K562 (cell line): Measurements from ENCODE around the gene EIF3M. TPM values are rescaled to one million over a fixed set of nuclear protein-coding genes. Genes with fewer than 3 reads are reported as not detected.

Experiments
- ATAC-seq: fragments of 200-7000 bp; cut with Tn5 transposase; 3 replicates; pipeline ENCODE4 v1.9.1; 2020; ENCODE audit warnings: moderate library complexity
- BruUV-seq: library from RNA; stranded (reverse); fragments of 400-500 nt; replicated peaks from 2 replicates; lab custom pipeline; 2021; lab: Mats Ljungman, UMichigan
- CTCF ChIA-PET: fragments of 300-600 bp; formaldehyde crosslinking; extraction: SDS; loops from one replicate; lab custom pipeline; 2021; ENCODE audit warnings: low intra/inter-chr PET ratio; lab: Yijun Ruan, JAX
- POLR2A ChIA-PET: fragments of 300-600, 350-650 bp; sonication (Branson Sonifier 250); formaldehyde crosslinking; extraction: SDS; loops from one replicate; lab custom pipeline; 2021; ENCODE audit warnings: antibody characterized with exemption, inconsistent platforms; lab: Yijun Ruan, JAX
- DNase-seq, 4 experiments: peaks; one replicate each; pipeline versions ENCODE4 v3.0.0 to v3.0.0-alpha.2; 2011 to 2018; ENCODE audit warnings: low spot score in 3 of 4, mixed read lengths in 3 of 4; ENCODE audit errors: extremely low read depth in 1 of 4
- FAIRE-seq: peaks from 2 replicates; lab custom pipeline; 2011; peaks lifted over from hg19 to GRCh38; lab: Jason Lieb, UNC
- H2AFZ ChIP-seq: 2 replicates; pipeline ENCODE4 v1.6.0; 2011; ENCODE audit warnings: low read depth, low read length, control low read depth, inconsistent platforms
- H3K27ac ChIP-seq: fragments of 200-600 bp; 3 replicates; pipeline ENCODE4 v1.8.0; 2011; ENCODE audit warnings: low read depth, mild to moderate bottlenecking, control low read depth, inconsistent platforms, low read length, moderate library complexity, mixed read lengths; ENCODE audit errors: extremely low read depth
- H3K27me3 ChIP-seq, 2 experiments: fragments of 300-600 bp in 1 of 2; 2 replicates in 1 of 2; 3 replicates in 1 of 2; pipeline versions ENCODE4 v1.6.0 to v1.8.0; 2011; ENCODE audit warnings: inconsistent platforms in 2 of 2, low read length in 2 of 2, mild to moderate bottlenecking in 1 of 2, mixed read lengths in 1 of 2, moderate library complexity in 1 of 2; ENCODE audit not compliant: control insufficient read depth in 2 of 2, insufficient read depth in 2 of 2
- H3K36me3 ChIP-seq: fragments of 300-600 bp; 3 replicates; pipeline ENCODE4 v1.8.0; 2011; ENCODE audit warnings: mild to moderate bottlenecking, low read length, inconsistent platforms; ENCODE audit not compliant: control insufficient read depth, insufficient read depth
- H3K4me1 ChIP-seq, 2 experiments: fragments of 200-600 bp in 1 of 2; replicated peaks in 1 of 2; 2 replicates in 1 of 2; 3 replicates in 1 of 2; pipeline versions ENCODE4 v1.5.1 to v1.8.0; 2011; ENCODE audit warnings: inconsistent platforms in 2 of 2, low read length in 2 of 2, mild to moderate bottlenecking in 1 of 2, mixed read lengths in 1 of 2, moderate library complexity in 1 of 2; ENCODE audit not compliant: control insufficient read depth in 2 of 2, insufficient read depth in 2 of 2
- H3K4me2 ChIP-seq: 2 replicates; pipeline ENCODE4 v1.6.1; 2011; ENCODE audit warnings: low read length, control low read depth, inconsistent platforms, mixed read lengths; ENCODE audit not compliant: insufficient read depth
- H3K4me3 ChIP-seq: fragments of 200-600 bp; sonication (generic), shearing (Covaris generic); 2 replicates; pipeline ENCODE4 v1.5.1; 2016; ENCODE audit warnings: control low read depth, inconsistent platforms
- H3K79me2 ChIP-seq: fragments of 200-600 bp; 3 replicates; pipeline ENCODE4 v1.8.0; 2011; ENCODE audit warnings: low read length, inconsistent platforms; ENCODE audit not compliant: control insufficient read depth, insufficient read depth
- H3K9ac ChIP-seq, 2 experiments: 2 replicates each; pipeline versions ENCODE4 v1.6.0 to v1.6.1; 2011; ENCODE audit warnings: low read depth in 2 of 2, low read length in 2 of 2, control low read depth in 1 of 2, inconsistent platforms in 1 of 2, mild to moderate bottlenecking in 1 of 2, mixed read lengths in 1 of 2; ENCODE audit not compliant: insufficient read depth in 1 of 2
- H3K9me1 ChIP-seq: one replicate; pipeline ENCODE4 v1.6.0; 2011; ENCODE audit warnings: inconsistent platforms, mild to moderate bottlenecking, low read length, moderate library complexity; ENCODE audit not compliant: control insufficient read depth, insufficient read depth
- H3K9me3 ChIP-seq: replicated peaks from 2 replicates; pipeline ENCODE4 v1.5.1; 2011; ENCODE audit warnings: low read depth, low read length, inconsistent platforms; ENCODE audit not compliant: control insufficient read depth, insufficient read depth
- H4K20me1 ChIP-seq: replicated peaks from 2 replicates; pipeline ENCODE4 v1.6.1; 2011; ENCODE audit warnings: low read length, inconsistent platforms, mixed read lengths; ENCODE audit not compliant: control insufficient read depth, insufficient read depth
- ASH1L ChIP-seq: fragments of 450-650 bp; IDR thresholded peaks from 2 replicates; pipeline ENCODE4 v1.6.1; 2018; ENCODE audit warnings: borderline replicate concordance, mild to moderate bottlenecking, low read depth; ENCODE audit not compliant: partially characterized antibody
- CHD1 ChIP-seq: fragments of 200-600 bp; sonication (generic); IDR thresholded peaks from one replicate; pipeline ENCODE4 v1.6.1; 2012; ENCODE audit warnings: mild to moderate bottlenecking, moderate library complexity, low read length, inconsistent platforms
- FUS ChIP-seq: fragments of 200-400 bp; formaldehyde crosslinking; optimal IDR thresholded peaks from 2 replicates; pipeline ENCODE3; 2017; ENCODE audit warnings: low read depth, low read length
- HDGF ChIP-seq: fragments of 450-650 bp; IDR thresholded peaks from 2 replicates; pipeline ENCODE4 v1.6.1; 2016
- LEF1 ChIP-seq: fragments of 450-650 bp; IDR thresholded peaks from 2 replicates; pipeline ENCODE4 v1.6.1; 2016; ENCODE audit warnings: mild to moderate bottlenecking
- MAFF ChIP-seq: IDR thresholded peaks from 2 replicates; pipeline ENCODE4 v1.6.1; 2012; ENCODE audit warnings: low read length, improper control_type of control experiment
- SIN3A ChIP-seq, 2 experiments: fragments of 150-350 bp in 1 of 2; IDR thresholded peaks; 2 replicates each; pipeline ENCODE4 v1.6.1; 2011 to 2016; ENCODE audit warnings: borderline replicate concordance in 2 of 2, low read depth in 2 of 2, low read length in 2 of 2, mild to moderate bottlenecking in 2 of 2, moderate library complexity in 2 of 2; ENCODE audit not compliant: control insufficient read depth in 1 of 2
- SIX5 ChIP-seq, 2 experiments: IDR thresholded peaks; 2 replicates each; pipeline ENCODE4 v1.6.1; 2011; ENCODE audit warnings: low read length in 2 of 2, borderline replicate concordance in 1 of 2, low read depth in 1 of 2, mild to moderate bottlenecking in 1 of 2, moderate library complexity in 1 of 2; ENCODE audit not compliant: insufficient read depth in 1 of 2
- ZNF175 ChIP-seq: fragments of 200-800 bp; sonication (Bioruptor generic); IDR thresholded peaks from 2 replicates; pipeline ENCODE4 v1.6.1; 2016; ENCODE audit warnings: low read depth, mild to moderate bottlenecking, missing genetic modification characterization, missing compliant biosample characterization
- ZNF316 ChIP-seq: fragments of 450-650 bp; IDR thresholded peaks from 2 replicates; pipeline ENCODE4 v1.6.1; 2016
- in situ Hi-C: fragments of 300-500 bp; cut with MboI; formaldehyde crosslinking; loops from 4 replicates; pipeline ENCODE4 v1.15.0; 2018; ENCODE audit warnings: inconsistent platforms, mixed read lengths
- intact Hi-C: fragments of 100-400 bp; cut with micrococcal nuclease; formaldehyde crosslinking; loops from 2 replicates; pipeline ENCODE4 v1.14.2; 2022
- polyA plus RNA-seq, 8 experiments: library from polyadenylated mRNA; depleted of rRNA in 4 of 8; stranded (reverse) in 5 of 8; unstranded in 3 of 8; fragments of >200 nt; fragmentation: Nextera tagmentation in 2 of 8; fragmentation: Illumina TruSeq in 1 of 8; extraction: Ambion mirVana in 2 of 8; extraction: Trizol in 1 of 8; gene quantifications; 2 replicates each; pipeline versions ENCODE4 v1.2.1 to v1.2.3, GENCODE V29; 2011 to 2014; ENCODE audit warnings: inconsistent platforms in 1 of 8, missing spikeins in 1 of 8
- total RNA-seq, 7 experiments: library from RNA; depleted of rRNA in 6 of 7; stranded (reverse); fragments of >200 nt in 6 of 7; fragmentation: Illumina TruSeq in 2 of 7; extraction: Trizol in 2 of 7; gene quantifications; 2 replicates each; pipeline versions ENCODE4 v1.2.1 to v1.2.3, GENCODE V29; 2011 to 2021; ENCODE audit warnings: low replicate concordance in 1 of 7
- TF ChIP-seq, protein P1 (sequence below), 2 experiments: fragments of 450-650 bp in 1 of 2; IDR thresholded peaks; 2 replicates each; pipeline ENCODE4 v1.6.1; 2011 to 2017; ENCODE audit warnings: low read depth in 2 of 2, antibody characterized with exemption in 1 of 2, borderline replicate concordance in 1 of 2, low read length in 1 of 2, mild to moderate bottlenecking in 1 of 2, mixed read lengths in 1 of 2; ENCODE audit not compliant: control insufficient read depth in 1 of 2
- TF ChIP-seq, protein P2 (sequence below): sonication (generic); formaldehyde crosslinking; IDR thresholded peaks from 2 replicates; pipeline ENCODE4 v1.8.0; 2022; ENCODE audit warnings: missing genetic modification reagents, mild to moderate bottlenecking, borderline replicate concordance
- TF ChIP-seq, protein P3 (sequence below): fragments of 250-450 bp; sonication (Bioruptor Pico); IDR thresholded peaks from 2 replicates; pipeline ENCODE4 v1.4.0; 2020; ENCODE audit warnings: borderline replicate concordance
- TF ChIP-seq, protein P4 (sequence below): sonication (generic); formaldehyde crosslinking; IDR thresholded peaks from 2 replicates; pipeline ENCODE4 v1.8.0; 2022; ENCODE audit warnings: missing genetic modification reagents, mild to moderate bottlenecking, borderline replicate concordance

EIF3M gene
- total and polyA plus RNA-seq, 9 of the 15 experiments (the other 6 are each of a cell fraction or from before 2014, with no cell fraction given) = 602 to 2,015 (median 1,058) TPM

DNA sequence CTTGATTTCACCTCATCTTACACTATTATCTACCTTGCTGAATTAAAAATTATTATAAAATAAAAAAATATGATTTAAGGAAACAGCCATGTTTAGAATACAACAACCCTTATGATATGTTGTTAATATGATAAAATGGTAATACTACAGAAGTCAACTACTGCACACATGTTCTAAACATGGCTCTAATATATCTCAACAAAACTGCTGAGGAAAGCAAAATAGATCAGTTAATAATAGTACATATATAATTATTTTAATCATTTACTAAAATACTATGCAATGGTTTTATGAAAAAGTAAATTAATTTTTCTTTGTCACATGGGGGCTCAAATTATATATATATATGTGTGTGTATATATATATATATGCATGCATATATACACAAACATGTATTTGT lies 57.7 kb downstream of the EIF3M start:
- ATAC-seq (no peak), DNase-seq (no peak), FAIRE-seq (no peak)
- H3K4me3 ChIP-seq = no peak overlapping the region
- H3K9me3 ChIP-seq = no peaks in the 10 kb centered on the region
- H3K9ac ChIP-seq = no peak overlapping the region
- no peak overlapping the region for H3K4me2 ChIP-seq
- H3K4me1 ChIP-seq = no peaks in the 10 kb centered on the region
- no peaks in the 10 kb centered on the region for H4K20me1 ChIP-seq
- no peaks in the 10 kb centered on the region for H3K36me3 ChIP-seq
- ChIA-PET POLR2A (no interaction called here), CTCF (no interaction called here)
- H3K9me1 ChIP-seq = no peaks in the 10 kb centered on the region
- no TSS peak for BruUV-seq
- in situ Hi-C loops (no loop called here), intact Hi-C loops (no loop called here)
- no peak overlapping the region for H3K27ac ChIP-seq
- no peaks in the 10 kb centered on the region for H3K27me3 ChIP-seq
- no peak overlapping the region for H2AFZ ChIP-seq
- no peaks in the 10 kb centered on the region for H3K79me2 ChIP-seq
- TF ChIP-seq, protein P1, sequence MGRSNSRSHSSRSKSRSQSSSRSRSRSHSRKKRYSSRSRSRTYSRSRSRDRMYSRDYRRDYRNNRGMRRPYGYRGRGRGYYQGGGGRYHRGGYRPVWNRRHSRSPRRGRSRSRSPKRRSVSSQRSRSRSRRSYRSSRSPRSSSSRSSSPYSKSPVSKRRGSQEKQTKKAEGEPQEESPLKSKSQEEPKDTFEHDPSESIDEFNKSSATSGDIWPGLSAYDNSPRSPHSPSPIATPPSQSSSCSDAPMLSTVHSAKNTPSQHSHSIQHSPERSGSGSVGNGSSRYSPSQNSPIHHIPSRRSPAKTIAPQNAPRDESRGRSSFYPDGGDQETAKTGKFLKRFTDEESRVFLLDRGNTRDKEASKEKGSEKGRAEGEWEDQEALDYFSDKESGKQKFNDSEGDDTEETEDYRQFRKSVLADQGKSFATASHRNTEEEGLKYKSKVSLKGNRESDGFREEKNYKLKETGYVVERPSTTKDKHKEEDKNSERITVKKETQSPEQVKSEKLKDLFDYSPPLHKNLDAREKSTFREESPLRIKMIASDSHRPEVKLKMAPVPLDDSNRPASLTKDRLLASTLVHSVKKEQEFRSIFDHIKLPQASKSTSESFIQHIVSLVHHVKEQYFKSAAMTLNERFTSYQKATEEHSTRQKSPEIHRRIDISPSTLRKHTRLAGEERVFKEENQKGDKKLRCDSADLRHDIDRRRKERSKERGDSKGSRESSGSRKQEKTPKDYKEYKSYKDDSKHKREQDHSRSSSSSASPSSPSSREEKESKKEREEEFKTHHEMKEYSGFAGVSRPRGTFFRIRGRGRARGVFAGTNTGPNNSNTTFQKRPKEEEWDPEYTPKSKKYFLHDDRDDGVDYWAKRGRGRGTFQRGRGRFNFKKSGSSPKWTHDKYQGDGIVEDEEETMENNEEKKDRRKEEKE (IDR thresholded peaks at IDR 0.05; ENCODE audit: borderline replicate concordance in 1 of 2, control insufficient read depth in 1 of 2, low read depth in 2 of 2, low read length in 1 of 2) = no peak
- TF ChIP-seq, protein P2, sequence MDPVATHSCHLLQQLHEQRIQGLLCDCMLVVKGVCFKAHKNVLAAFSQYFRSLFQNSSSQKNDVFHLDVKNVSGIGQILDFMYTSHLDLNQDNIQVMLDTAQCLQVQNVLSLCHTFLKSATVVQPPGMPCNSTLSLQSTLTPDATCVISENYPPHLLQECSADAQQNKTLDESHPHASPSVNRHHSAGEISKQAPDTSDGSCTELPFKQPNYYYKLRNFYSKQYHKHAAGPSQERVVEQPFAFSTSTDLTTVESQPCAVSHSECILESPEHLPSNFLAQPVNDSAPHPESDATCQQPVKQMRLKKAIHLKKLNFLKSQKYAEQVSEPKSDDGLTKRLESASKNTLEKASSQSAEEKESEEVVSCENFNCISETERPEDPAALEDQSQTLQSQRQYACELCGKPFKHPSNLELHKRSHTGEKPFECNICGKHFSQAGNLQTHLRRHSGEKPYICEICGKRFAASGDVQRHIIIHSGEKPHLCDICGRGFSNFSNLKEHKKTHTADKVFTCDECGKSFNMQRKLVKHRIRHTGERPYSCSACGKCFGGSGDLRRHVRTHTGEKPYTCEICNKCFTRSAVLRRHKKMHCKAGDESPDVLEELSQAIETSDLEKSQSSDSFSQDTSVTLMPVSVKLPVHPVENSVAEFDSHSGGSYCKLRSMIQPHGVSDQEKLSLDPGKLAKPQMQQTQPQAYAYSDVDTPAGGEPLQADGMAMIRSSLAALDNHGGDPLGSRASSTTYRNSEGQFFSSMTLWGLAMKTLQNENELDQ = no peak
- TF ChIP-seq MAFF (peak; percentile 27; the same call in 1 of the 2 replicates), ZNF316 (peak; percentile 72), ASH1L (no peak), SIN3A (IDR thresholded peaks at IDR 0.05; ENCODE audit: borderline replicate concordance in 2 of 2, control insufficient read depth in 1 of 2, low read depth in 2 of 2, low read length in 2 of 2) (no peak), FUS (no peak), CHD1 (no peak), ZNF175 (CRISPR knock-in tag) (no peak), LEF1 (no peak), HDGF (no peak), SIX5 (IDR thresholded peaks at IDR 0.05; ENCODE audit: borderline replicate concordance in 1 of 2, insufficient read depth in 1 of 2, low read depth in 1 of 2, low read length in 2 of 2) (no peak)
- TF ChIP-seq, protein P3, sequence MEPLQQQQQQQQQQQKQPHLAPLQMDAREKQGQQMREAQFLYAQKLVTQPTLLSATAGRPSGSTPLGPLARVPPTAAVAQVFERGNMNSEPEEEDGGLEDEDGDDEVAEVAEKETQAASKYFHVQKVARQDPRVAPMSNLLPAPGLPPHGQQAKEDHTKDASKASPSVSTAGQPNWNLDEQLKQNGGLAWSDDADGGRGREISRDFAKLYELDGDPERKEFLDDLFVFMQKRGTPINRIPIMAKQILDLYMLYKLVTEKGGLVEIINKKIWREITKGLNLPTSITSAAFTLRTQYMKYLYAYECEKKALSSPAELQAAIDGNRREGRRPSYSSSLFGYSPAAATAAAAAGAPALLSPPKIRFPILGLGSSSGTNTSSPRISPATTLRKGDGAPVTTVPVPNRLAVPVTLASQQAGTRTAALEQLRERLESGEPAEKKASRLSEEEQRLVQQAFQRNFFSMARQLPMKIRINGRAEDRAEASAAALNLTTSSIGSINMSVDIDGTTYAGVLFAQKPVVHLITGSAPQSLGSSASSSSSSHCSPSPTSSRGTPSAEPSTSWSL = no peak
- TF ChIP-seq, protein P4, sequence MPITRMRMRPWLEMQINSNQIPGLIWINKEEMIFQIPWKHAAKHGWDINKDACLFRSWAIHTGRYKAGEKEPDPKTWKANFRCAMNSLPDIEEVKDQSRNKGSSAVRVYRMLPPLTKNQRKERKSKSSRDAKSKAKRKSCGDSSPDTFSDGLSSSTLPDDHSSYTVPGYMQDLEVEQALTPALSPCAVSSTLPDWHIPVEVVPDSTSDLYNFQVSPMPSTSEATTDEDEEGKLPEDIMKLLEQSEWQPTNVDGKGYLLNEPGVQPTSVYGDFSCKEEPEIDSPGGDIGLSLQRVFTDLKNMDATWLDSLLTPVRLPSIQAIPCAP (CRISPR knock-in tag) = no peak
